Osteoblast (primary cell): ENCODE measurements around the gene GREB1L. TPM values are rescaled to one million over a fixed set of nuclear protein-coding genes. Genes with fewer than 3 reads are reported as not detected.

Experiments used
- DNase-seq: peaks from one replicate; pipeline ENCODE4 v3.0.0; 2011; ENCODE audit warnings: low spot score, mixed read lengths; ENCODE audit not compliant: insufficient read length; ENCODE audit errors: missing footprints
- H2AFZ ChIP-seq: 2 replicates; pipeline ENCODE4 v1.6.0; 2011; ENCODE audit warnings: mild to moderate bottlenecking, low read length
- H3K27ac ChIP-seq: 2 replicates; pipeline ENCODE4 v1.5.1; 2011; ENCODE audit warnings: mild to moderate bottlenecking, low read depth, low read length, moderate library complexity
- H3K27me3 ChIP-seq: 2 replicates; pipeline ENCODE4 v1.6.0; 2012; ENCODE audit warnings: mild to moderate bottlenecking, control low read depth, inconsistent platforms, low read length, moderate library complexity; ENCODE audit not compliant: insufficient read depth
- H3K36me3 ChIP-seq: 2 replicates; pipeline ENCODE4 v1.5.1; 2011; ENCODE audit warnings: mild to moderate bottlenecking, low read length, control low read depth, moderate library complexity; ENCODE audit not compliant: insufficient read depth
- H3K4me1 ChIP-seq: 2 replicates; pipeline ENCODE4 v1.5.1; 2011; ENCODE audit warnings: mild to moderate bottlenecking, low read length, control low read depth, moderate library complexity; ENCODE audit not compliant: insufficient read depth
- H3K4me2 ChIP-seq: 2 replicates; pipeline ENCODE4 v1.6.0; 2011; ENCODE audit warnings: mild to moderate bottlenecking, low read length; ENCODE audit not compliant: insufficient read depth
- H3K4me3 ChIP-seq: fragments of 200-600 bp; sonication (generic); 3 replicates; pipeline ENCODE4 v1.5.1; 2012; ENCODE audit warnings: mild to moderate bottlenecking, low read length, inconsistent platforms; ENCODE audit not compliant: insufficient read depth
- H3K79me2 ChIP-seq: 2 replicates; pipeline ENCODE4 v1.6.0; 2012; ENCODE audit warnings: mild to moderate bottlenecking, low read length, control low read depth, inconsistent platforms; ENCODE audit not compliant: insufficient read depth
- H3K9me3 ChIP-seq: 2 replicates; pipeline ENCODE4 v1.5.1; 2011; ENCODE audit warnings: low read depth, low read length, control low read depth
- H4K20me1 ChIP-seq: 2 replicates; pipeline ENCODE4 v1.6.0; 2012; ENCODE audit warnings: mild to moderate bottlenecking, low read length, control low read depth; ENCODE audit not compliant: insufficient read depth
- total RNA-seq: library from RNA; depleted of rRNA; stranded (reverse); fragments of >200 nt; gene quantifications from 2 replicates; pipeline ENCODE4 v1.2.3, GENCODE V29; 2012
- TF ChIP-seq, protein P1 (sequence below): IDR thresholded peaks from 2 replicates; pipeline ENCODE4 v1.5.1; 2011; ENCODE audit warnings: mild to moderate bottlenecking, low read depth, low read length, moderate library complexity; ENCODE audit errors: extremely low read depth

GREB1L gene
- total RNA-seq, 1 donor = 0.36 TPM

GRCh38 chr18:21489919-21490495 is 248.0 kb downstream of the GREB1L start:
- H3K27me3 ChIP-seq = peaks cover 6% of the 10 kb centered on the region
- no peak overlapping the region for H3K27ac ChIP-seq
- DNase-seq = peak; percentile 73
- TF ChIP-seq, protein P1, sequence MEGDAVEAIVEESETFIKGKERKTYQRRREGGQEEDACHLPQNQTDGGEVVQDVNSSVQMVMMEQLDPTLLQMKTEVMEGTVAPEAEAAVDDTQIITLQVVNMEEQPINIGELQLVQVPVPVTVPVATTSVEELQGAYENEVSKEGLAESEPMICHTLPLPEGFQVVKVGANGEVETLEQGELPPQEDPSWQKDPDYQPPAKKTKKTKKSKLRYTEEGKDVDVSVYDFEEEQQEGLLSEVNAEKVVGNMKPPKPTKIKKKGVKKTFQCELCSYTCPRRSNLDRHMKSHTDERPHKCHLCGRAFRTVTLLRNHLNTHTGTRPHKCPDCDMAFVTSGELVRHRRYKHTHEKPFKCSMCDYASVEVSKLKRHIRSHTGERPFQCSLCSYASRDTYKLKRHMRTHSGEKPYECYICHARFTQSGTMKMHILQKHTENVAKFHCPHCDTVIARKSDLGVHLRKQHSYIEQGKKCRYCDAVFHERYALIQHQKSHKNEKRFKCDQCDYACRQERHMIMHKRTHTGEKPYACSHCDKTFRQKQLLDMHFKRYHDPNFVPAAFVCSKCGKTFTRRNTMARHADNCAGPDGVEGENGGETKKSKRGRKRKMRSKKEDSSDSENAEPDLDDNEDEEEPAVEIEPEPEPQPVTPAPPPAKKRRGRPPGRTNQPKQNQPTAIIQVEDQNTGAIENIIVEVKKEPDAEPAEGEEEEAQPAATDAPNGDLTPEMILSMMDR = no peak
- H3K36me3 ChIP-seq = no peaks in the 10 kb centered on the region
- H3K4me1 ChIP-seq = peaks cover 5% of the 10 kb centered on the region
- no peak overlapping the region for H3K4me3 ChIP-seq
- H3K4me2 ChIP-seq = no peak overlapping the region
- no peaks in the 10 kb centered on the region for H3K9me3 ChIP-seq
- H4K20me1 ChIP-seq = no peaks in the 10 kb centered on the region
- H2AFZ ChIP-seq = no peak overlapping the region
- no peaks in the 10 kb centered on the region for H3K79me2 ChIP-seq

- no peak overlapping the region for H2AFZ ChIP-seq
- H4K20me1 ChIP-seq = no peaks in the 10 kb centered on the region
- H3K4me1 ChIP-seq = no peaks in the 10 kb centered on the region
- no peak for DNase-seq
- no peak overlapping the region for H3K27ac ChIP-seq
- no peak overlapping the region for H3K4me3 ChIP-seq
- peaks cover 14% of the 10 kb centered on the region for H3K27me3 ChIP-seq
- no peaks in the 10 kb centered on the region for H3K36me3 ChIP-seq
- H3K9me3 ChIP-seq = no peaks in the 10 kb centered on the region
- TF ChIP-seq, protein P1 = no peak
- H3K4me2 ChIP-seq = no peak overlapping the region
- no peaks in the 10 kb centered on the region for H3K79me2 ChIP-seq
Measured at GRCh38 chr18:21490748-21491147, 248.7 kb downstream of the GREB1L start.

GRCh38 chr18:21496277-21496835 is 254.3 kb downstream of the GREB1L start:
- no peaks in the 10 kb centered on the region for H3K36me3 ChIP-seq
- H4K20me1 ChIP-seq = no peaks in the 10 kb centered on the region
- no peaks in the 10 kb centered on the region for H3K9me3 ChIP-seq
- DNase-seq = peak; percentile 52
- H3K4me2 ChIP-seq = no peak overlapping the region
- H3K27ac ChIP-seq = no peak overlapping the region
- no peak overlapping the region for H3K4me3 ChIP-seq
- no peaks in the 10 kb centered on the region for H3K79me2 ChIP-seq
- H3K4me1 ChIP-seq = no peaks in the 10 kb centered on the region
- H2AFZ ChIP-seq = no peak overlapping the region
- TF ChIP-seq, protein P1 = no peak
- H3K27me3 ChIP-seq = peaks cover 22% of the 10 kb centered on the region

GRCh38 chr18:21499997-21500396 is 258.0 kb downstream of the GREB1L start:
- no peaks in the 10 kb centered on the region for H3K36me3 ChIP-seq
- no peaks in the 10 kb centered on the region for H3K79me2 ChIP-seq
- no peaks in the 10 kb centered on the region for H3K4me1 ChIP-seq
- H3K4me2 ChIP-seq = no peak overlapping the region
- no peak overlapping the region for H2AFZ ChIP-seq
- no peak overlapping the region for H3K27ac ChIP-seq
- no peaks in the 10 kb centered on the region for H4K20me1 ChIP-seq
- no peaks in the 10 kb centered on the region for H3K9me3 ChIP-seq
- no peak overlapping the region for H3K4me3 ChIP-seq
- TF ChIP-seq, protein P1 = no peak
- DNase-seq = no peak
- H3K27me3 ChIP-seq = peaks cover 16% of the 10 kb centered on the region
